ENCODE data around the gene MCCC1.

The MCCC1 gene

GRCh38 chr3:183061391-183062172, 37.7 kb downstream of the MCCC1 start:
- H3K27ac ChIP-seq: no peak overlapping the region
- H3K4me3 ChIP-seq: no peak overlapping the region

- H3K4me3 ChIP-seq: no peak overlapping the region
- H3K27ac ChIP-seq: no peak overlapping the region
Measured at GRCh38 chr3:183058351-183058750, 40.9 kb downstream of the MCCC1 start.

- Histone ChIP-seq H3K27ac (no peak overlapping the region), H3K4me3 (no peak overlapping the region)
Measured at GRCh38 chr3:183050706-183051105, 48.6 kb downstream of the MCCC1 start.

- no peak overlapping the region for H3K4me3 ChIP-seq
- H3K27ac ChIP-seq: no peak overlapping the region
Measured at GRCh38 chr3:183046883-183047282, 52.4 kb downstream of the MCCC1 start.

GRCh38 chr3:183044547-183045229, 54.6 kb downstream of the MCCC1 start:
- Histone ChIP-seq H3K4me3 (no peak overlapping the region), H3K27ac (no peak overlapping the region)

- Histone ChIP-seq H3K4me3 (no peak overlapping the region), H3K27ac (no peak overlapping the region)
Measured at GRCh38 chr3:183038757-183039156, 60.5 kb downstream of the MCCC1 start.

GRCh38 chr3:183038221-183038620, 61.1 kb downstream of the MCCC1 start:
- Histone ChIP-seq H3K27ac (no peak overlapping the region), H3K4me3 (no peak overlapping the region)

GRCh38 chr3:183033746-183034145, 65.5 kb downstream of the MCCC1 start:
- no peak overlapping the region for H3K27ac ChIP-seq
- H3K4me3 ChIP-seq: no peak overlapping the region

GRCh38 chr3:183032880-183033555, 66.3 kb downstream of the MCCC1 start:
- Histone ChIP-seq H3K4me3 (no peak overlapping the region), H3K27ac (no peak overlapping the region)

GRCh38 chr3:183031826-183032225, 67.5 kb downstream of the MCCC1 start:
- H3K27ac ChIP-seq: no peak overlapping the region
- H3K4me3 ChIP-seq: no peak overlapping the region

- no peak overlapping the region for H3K27ac ChIP-seq
- no peak overlapping the region for H3K4me3 ChIP-seq
Measured at GRCh38 chr3:183028416-183028815, 70.9 kb downstream of the MCCC1 start.

- no peak overlapping the region for H3K27ac ChIP-seq
- no peak overlapping the region for H3K4me3 ChIP-seq
Measured at GRCh38 chr3:183027276-183027675, 72.0 kb downstream of the MCCC1 start.

GRCh38 chr3:183022936-183023516, 76.3 kb downstream of the MCCC1 start:
- H3K4me3 ChIP-seq: no peak overlapping the region
- no peak overlapping the region for H3K27ac ChIP-seq

GRCh38 chr3:183018421-183019192, 80.7 kb downstream of the MCCC1 start:
- no peak overlapping the region for H3K27ac ChIP-seq
- H3K4me3 ChIP-seq: no peak overlapping the region

GRCh38 chr3:183015185-183015584, 84.1 kb downstream of the MCCC1 start:
- H3K4me3 ChIP-seq: no peak overlapping the region

GRCh38 chr3:183013856-183014255, 85.4 kb downstream of the MCCC1 start:
- no peak overlapping the region for H3K4me3 ChIP-seq
- no peak overlapping the region for H3K27ac ChIP-seq

More at GRCh38 chr3:183015185-183015584, 84.1 kb downstream of the MCCC1 start:
- H3K27ac ChIP-seq: no peak overlapping the region

GRCh38 chr3:183013074-183013473, 86.2 kb downstream of the MCCC1 start:
- H3K4me3 ChIP-seq: no peak overlapping the region
- no peak overlapping the region for H3K27ac ChIP-seq

- Histone ChIP-seq H3K27ac (no peak overlapping the region), H3K4me3 (no peak overlapping the region)
Measured at GRCh38 chr3:183008800-183009199, 90.5 kb downstream of the MCCC1 start.

GRCh38 chr3:183008303-183008702, 91.0 kb downstream of the MCCC1 start:
- Histone ChIP-seq H3K4me3 (no peak overlapping the region), H3K27ac (no peak overlapping the region)

Data from skin epidermis (tissue), 12 donors.